Dedifferentiated amniotic fluid mesenchymal stem cell (primary cell): ENCODE measurements around the gene REG1B.

Experiments
- DNase-seq: peaks from one replicate; pipeline ENCODE4 v3.0.0-alpha.2; 2016; ENCODE audit errors: extremely low spot score

REG1B gene

GRCh38 chr2:79087785-79088364 lies at the start of gene REG1B:
REG1B (minus strand) TSS chr2:79087993; CDS start chr2:79087612, 381 bp downstream.
- no peak for DNase-seq

GRCh38 chr2:79131687-79132086 lies 43.9 kb upstream of the REG1B start:
- DNase-seq, result no peak

GRCh38 chr2:79129804-79130203 lies 42.0 kb upstream of the REG1B start:
- DNase-seq, result no peak

GRCh38 chr2:79129260-79129659 lies 41.5 kb upstream of the REG1B start:
- DNase-seq, result no peak

GRCh38 chr2:79128406-79128805 lies 40.6 kb upstream of the REG1B start:
- DNase-seq, result no peak

GRCh38 chr2:79125721-79125985 lies 37.9 kb upstream of the REG1B start:
- no peak for DNase-seq

- DNase-seq, result no peak
These were observed 37.3 kb upstream of the REG1B start for GRCh38 chr2:79124907-79125720.

- DNase-seq, result no peak
These were observed 34.9 kb upstream of the REG1B start for GRCh38 chr2:79122676-79123075.

- DNase-seq, result no peak
These were observed 32.5 kb upstream of the REG1B start, which contains the start of gene REG1A for GRCh38 chr2:79120194-79120713. REG1A (plus strand) TSS chr2:79120488; CDS start chr2:79120862, 374 bp downstream.

- DNase-seq, result no peak
These were observed 29.5 kb upstream of the REG1B start for GRCh38 chr2:79116997-79117928.

- DNase-seq, result no peak
These were observed 27.2 kb upstream of the REG1B start for GRCh38 chr2:79114797-79115494.

- no peak for DNase-seq
These were observed 24.5 kb upstream of the REG1B start for GRCh38 chr2:79112269-79112668.

- no peak for DNase-seq
These were observed 17.5 kb upstream of the REG1B start for GRCh38 chr2:79105259-79105658.

- DNase-seq, result no peak
These were observed 15.4 kb upstream of the REG1B start for GRCh38 chr2:79103214-79103613.

GRCh38 chr2:79101024-79101423 lies 13.2 kb upstream of the REG1B start:
- DNase-seq, result no peak

GRCh38 chr2:79100285-79100684 lies 12.5 kb upstream of the REG1B start:
- DNase-seq, result no peak

- DNase-seq, result no peak
These were observed 11.4 kb upstream of the REG1B start for GRCh38 chr2:79099140-79099686.

GRCh38 chr2:79097843-79098242 lies 10.1 kb upstream of the REG1B start:
- no peak for DNase-seq

- no peak for DNase-seq
These were observed 2.9 kb upstream of the REG1B start for GRCh38 chr2:79090693-79091092.

GRCh38 chr2:79086255-79086654 lies 1.5 kb downstream of the REG1B start:
- no peak for DNase-seq

GRCh38 chr2:79085382-79085781 lies 2.4 kb downstream of the REG1B start:
- DNase-seq, result no peak
